ENCODE measurements around the gene CDSN. TPM values are rescaled to one million over a fixed set of nuclear protein-coding genes. Genes with fewer than 3 reads are reported as not detected.

The CDSN gene
- total RNA-seq, 2 donors from 2014 or later: not detected

- H3K4me3 ChIP-seq: no peak overlapping the region
- H3K36me3 ChIP-seq (replicated peaks in 1 of 2; ENCODE audit: insufficient read depth in 1 of 2, low read depth in 2 of 2): no peaks in the 10 kb centered on the region
- WGBS, 2 donors: 81 to 83% methylated on average over 6 of the region's 6 CpGs
- no peaks in the 10 kb centered on the region for H3K27me3 ChIP-seq
- no peak for ATAC-seq
- H3K27ac ChIP-seq: no peak overlapping the region
- no peaks in the 10 kb centered on the region for H3K9me3 ChIP-seq
- H3K4me1 ChIP-seq: peaks cover 2% of the 10 kb centered on the region
- no peak for DNase-seq
- TF ChIP-seq POLR2A (IDR thresholded peaks at IDR 0.05) (no peak), CTCF (IDR thresholded peaks at IDR 0.05) (no peak)
- intact Hi-C loops (cut with DNase I): no loop called here
Measured at GRCh38 chr6:31081872-31082271, 38.4 kb downstream of the CDSN start.

GRCh38 chr6:31079656-31080261 lies 40.5 kb downstream of the CDSN start:
- ATAC-seq: peak; percentile 86
- no peaks in the 10 kb centered on the region for H3K9me3 ChIP-seq
- DNase-seq: peak; percentile 71 to 78 (median 74)

GRCh38 chr6:31076611-31077010 lies 43.6 kb downstream of the CDSN start:
- intact Hi-C loops (cut with DNase I): loop anchor here (10.0 kb wide), 1 partner anchor 242 kb away; no protein-coding TSS in a partner anchor
- DNase-seq (no peak), ATAC-seq (no peak)
- H3K4me3 ChIP-seq: no peak overlapping the region
- H3K9me3 ChIP-seq: no peaks in the 10 kb centered on the region
- H3K4me1 ChIP-seq: no peaks in the 10 kb centered on the region
- WGBS, 2 donors: 81 to 88% methylated on average over 4 of the region's 4 CpGs
- H3K27me3 ChIP-seq: no peaks in the 10 kb centered on the region
- TF ChIP-seq CTCF (IDR thresholded peaks at IDR 0.05) (no peak), POLR2A (IDR thresholded peaks at IDR 0.05) (no peak)
- no peak overlapping the region for H3K27ac ChIP-seq
- no peaks in the 10 kb centered on the region for H3K36me3 ChIP-seq (replicated peaks in 1 of 2; ENCODE audit: insufficient read depth in 1 of 2, low read depth in 2 of 2)

More at GRCh38 chr6:31079656-31080261, 40.5 kb downstream of the CDSN start:
- Histone ChIP-seq H3K4me1 (no peaks in the 10 kb centered on the region), H3K27me3 (no peaks in the 10 kb centered on the region), H3K27ac (no peak overlapping the region), H3K4me3 (no peak overlapping the region), H3K36me3 (replicated peaks in 1 of 2; ENCODE audit: insufficient read depth in 1 of 2, low read depth in 2 of 2) (no peaks in the 10 kb centered on the region)
- intact Hi-C loops (cut with DNase I): loop anchor here (10.0 kb wide), 1 partner anchor 245 kb away; no protein-coding TSS in a partner anchor
- TF ChIP-seq POLR2A (IDR thresholded peaks at IDR 0.05) (no peak), CTCF (IDR thresholded peaks at IDR 0.05) (peak; percentile 65 to 82 (median 76))
- 19 to 25% methylated on average over 22 of the region's 22 CpGs for WGBS, 2 donors

GRCh38 chr6:31075528-31075927 lies 44.7 kb downstream of the CDSN start:
- TF ChIP-seq POLR2A (IDR thresholded peaks at IDR 0.05) (no peak), CTCF (IDR thresholded peaks at IDR 0.05) (no peak)
- Histone ChIP-seq H3K4me3 (no peak overlapping the region), H3K27me3 (no peaks in the 10 kb centered on the region), H3K9me3 (no peaks in the 10 kb centered on the region), H3K36me3 (replicated peaks in 1 of 2; ENCODE audit: insufficient read depth in 1 of 2, low read depth in 2 of 2) (no peaks in the 10 kb centered on the region), H3K4me1 (no peaks in the 10 kb centered on the region), H3K27ac (no peak overlapping the region)
- ATAC-seq (no peak), DNase-seq (no peak)
- 62 to 100% methylated on average over 1 of the region's 1 CpG for WGBS, 2 donors
- intact Hi-C loops (cut with DNase I): loop anchor here (10.0 kb wide), 1 partner anchor 241 kb away; no protein-coding TSS in a partner anchor

GRCh38 chr6:31074401-31074800 lies 45.8 kb downstream of the CDSN start:
- no peaks in the 10 kb centered on the region for H3K4me1 ChIP-seq
- no peak overlapping the region for H3K4me3 ChIP-seq
- ATAC-seq (no peak), DNase-seq (no peak)
- no peaks in the 10 kb centered on the region for H3K9me3 ChIP-seq
- no peaks in the 10 kb centered on the region for H3K36me3 ChIP-seq (replicated peaks in 1 of 2; ENCODE audit: insufficient read depth in 1 of 2, low read depth in 2 of 2)
- no peak overlapping the region for H3K27ac ChIP-seq
- TF ChIP-seq CTCF (IDR thresholded peaks at IDR 0.05): no peak
- TF ChIP-seq POLR2A (IDR thresholded peaks at IDR 0.05): no peak
- 64 to 78% methylated on average over 4 of the region's 4 CpGs for WGBS, 2 donors
- H3K27me3 ChIP-seq: no peaks in the 10 kb centered on the region
- intact Hi-C loops (cut with DNase I): loop anchor here (10.0 kb wide), 1 partner anchor 240 kb away; no protein-coding TSS in a partner anchor
